Raji (cell line): ENCODE results near the gene TMEM43.

ENCODE experiments used
- POLR2A ChIP-seq: IDR thresholded peaks from 2 replicates; pipeline ENCODE4 v1.6.1; 2011; ENCODE audit warnings: low read depth, low read length, control low read depth; ENCODE audit not compliant: insufficient read depth

Gene TMEM43

DNA sequence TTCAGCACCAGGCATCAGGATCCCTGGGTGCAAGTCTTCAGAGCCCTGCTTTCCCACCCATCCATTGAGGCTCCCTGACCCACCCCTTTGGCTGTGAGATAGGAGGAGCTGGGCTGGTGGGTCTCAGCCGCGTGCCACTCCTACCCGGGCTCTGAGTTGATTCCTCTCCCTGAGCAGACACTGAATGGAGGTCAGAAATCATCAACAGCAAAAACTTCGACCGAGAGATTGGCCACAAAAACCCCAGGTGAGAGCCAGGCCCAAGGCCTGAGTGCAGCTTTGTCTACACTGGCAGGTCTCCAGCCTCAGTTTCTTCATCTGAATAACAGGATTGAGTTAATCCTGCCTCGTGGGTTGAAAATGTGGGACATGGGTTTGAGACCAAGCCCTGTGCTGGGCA lies 7.8 kb downstream of the TMEM43 start:
- TF ChIP-seq POLR2A = no peak

DNA sequence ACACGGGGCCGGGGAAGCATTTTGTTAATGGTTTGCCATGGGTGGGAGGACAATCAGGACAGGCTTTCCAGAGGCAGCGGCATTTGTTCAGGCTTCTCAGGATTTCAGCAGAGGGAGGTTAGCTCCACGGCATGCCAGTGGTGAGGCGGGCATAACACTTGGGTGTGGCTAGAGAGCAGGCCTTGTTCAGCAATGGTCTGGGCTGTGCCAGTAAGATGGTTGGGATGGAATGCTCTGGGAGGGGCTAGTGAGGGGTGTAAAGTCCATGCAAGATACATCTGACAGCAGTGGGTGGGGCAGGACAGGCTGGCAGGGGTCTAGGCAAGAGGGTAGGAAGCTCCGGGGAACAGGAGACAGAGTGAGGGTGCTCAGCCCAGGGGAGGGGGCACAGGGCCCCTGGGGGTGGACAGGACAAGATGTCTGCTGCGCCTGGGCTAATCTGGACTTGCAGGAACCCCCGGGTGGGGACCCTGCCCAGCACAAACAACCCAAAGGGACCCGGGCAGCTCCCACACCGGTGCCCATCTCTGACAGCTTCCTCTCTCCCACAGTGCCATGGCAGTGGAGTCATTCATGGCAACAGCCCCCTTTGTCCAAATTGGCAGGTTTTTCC lies 8.4 kb downstream of the TMEM43 start:
- no peak for TF ChIP-seq POLR2A

- TF ChIP-seq POLR2A = no peak
Observed at GRCh38 chr3:14133876-14134275, 9.0 kb downstream of the TMEM43 start.

DNA sequence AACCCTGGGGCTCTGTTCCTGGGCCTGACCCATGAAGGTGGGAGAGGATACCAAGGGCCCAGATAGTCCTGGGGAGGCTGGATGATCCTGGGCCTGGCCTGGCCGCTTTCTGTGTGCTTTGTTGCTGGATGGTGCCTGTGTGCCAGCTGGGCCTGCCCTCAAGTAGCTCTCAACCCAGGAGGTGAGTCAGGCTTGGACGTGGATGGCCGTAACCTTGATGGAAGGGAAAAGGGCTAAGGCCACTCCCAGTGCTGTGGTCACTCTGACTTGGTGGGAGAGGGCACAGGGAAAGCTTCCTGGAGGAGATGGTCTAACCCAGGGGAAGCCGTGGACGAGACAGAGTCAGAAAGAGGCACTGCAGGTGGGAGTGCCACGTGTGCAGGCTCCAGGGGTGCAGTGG lies 9.4 kb downstream of the TMEM43 start:
- no peak for TF ChIP-seq POLR2A

- no peak for TF ChIP-seq POLR2A
Observed at GRCh38 chr3:14135581-14135980, 10.7 kb downstream of the TMEM43 start.

- TF ChIP-seq POLR2A = no peak
Observed at GRCh38 chr3:14137004-14137403, 12.2 kb downstream of the TMEM43 start.

GRCh38 chr3:14137445-14137844 lies 12.6 kb downstream of the TMEM43 start:
- TF ChIP-seq POLR2A = no peak

DNA sequence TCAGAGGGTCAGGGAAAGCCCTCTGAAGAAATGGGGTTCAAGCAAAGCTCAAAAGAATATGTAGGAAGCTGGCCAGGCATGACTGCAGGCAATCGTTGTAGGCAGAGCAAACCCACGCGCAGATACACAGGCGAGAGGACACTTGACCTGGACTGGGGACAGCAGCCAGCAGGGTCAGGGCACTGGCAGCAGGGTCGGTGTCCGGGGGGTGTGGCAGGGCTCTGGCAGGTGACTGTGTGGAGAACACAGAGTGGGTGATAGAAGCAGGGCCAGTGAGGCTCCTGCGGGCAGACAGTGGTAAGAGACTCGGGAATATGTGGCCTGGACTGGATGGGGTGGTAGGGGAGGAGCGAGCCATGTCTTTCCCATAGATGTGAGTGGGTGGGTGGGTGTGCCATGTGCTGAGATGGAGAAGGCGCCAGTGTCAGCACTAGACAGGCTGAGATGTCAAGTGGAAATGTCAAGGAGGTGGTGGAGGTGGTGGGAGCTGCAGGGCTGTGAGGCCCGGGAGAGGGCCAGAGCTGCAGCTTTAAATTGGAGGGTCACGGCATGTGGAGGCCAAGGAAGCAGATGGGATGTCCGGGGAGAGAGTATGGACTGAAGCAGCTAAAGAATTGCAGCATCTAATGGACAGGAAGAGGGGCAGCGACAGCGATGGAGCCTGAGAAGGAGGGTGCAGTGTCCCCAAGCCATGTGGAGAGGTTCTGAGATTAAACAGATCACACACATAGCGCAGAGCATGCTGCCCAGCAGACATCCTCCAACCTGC lies 13.4 kb downstream of the TMEM43 start:
- TF ChIP-seq POLR2A = no peak

GRCh38 chr3:14138878-14139655 lies 14.2 kb downstream of the TMEM43 start:
- TF ChIP-seq POLR2A = no peak

DNA sequence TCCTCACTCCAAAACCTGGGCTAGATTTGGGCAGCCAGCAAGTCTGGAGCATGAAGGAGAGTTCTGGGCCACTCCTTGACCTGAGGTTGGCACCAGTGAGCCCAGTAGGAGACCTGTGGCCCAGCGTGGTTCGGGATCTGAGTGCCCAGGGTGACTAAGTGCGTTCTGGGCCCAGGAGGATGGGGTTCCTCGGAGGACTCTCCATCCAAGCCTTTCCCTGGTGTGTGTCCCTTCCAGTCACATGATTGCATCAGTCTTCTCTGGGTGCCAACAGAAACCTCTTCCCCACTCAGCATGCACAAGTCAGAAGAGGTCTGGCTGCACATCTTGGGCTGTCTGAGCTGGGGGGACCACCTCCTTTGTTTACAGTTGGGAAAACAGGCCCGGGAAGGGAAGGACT lies 14.9 kb downstream of the TMEM43 start:
- TF ChIP-seq POLR2A = no peak

GRCh38 chr3:14140668-14141067 lies 15.8 kb downstream of the TMEM43 start:
- no peak for TF ChIP-seq POLR2A

- no peak for TF ChIP-seq POLR2A
Observed at GRCh38 chr3:14141144-14141543, 16.3 kb downstream of the TMEM43 start.

DNA sequence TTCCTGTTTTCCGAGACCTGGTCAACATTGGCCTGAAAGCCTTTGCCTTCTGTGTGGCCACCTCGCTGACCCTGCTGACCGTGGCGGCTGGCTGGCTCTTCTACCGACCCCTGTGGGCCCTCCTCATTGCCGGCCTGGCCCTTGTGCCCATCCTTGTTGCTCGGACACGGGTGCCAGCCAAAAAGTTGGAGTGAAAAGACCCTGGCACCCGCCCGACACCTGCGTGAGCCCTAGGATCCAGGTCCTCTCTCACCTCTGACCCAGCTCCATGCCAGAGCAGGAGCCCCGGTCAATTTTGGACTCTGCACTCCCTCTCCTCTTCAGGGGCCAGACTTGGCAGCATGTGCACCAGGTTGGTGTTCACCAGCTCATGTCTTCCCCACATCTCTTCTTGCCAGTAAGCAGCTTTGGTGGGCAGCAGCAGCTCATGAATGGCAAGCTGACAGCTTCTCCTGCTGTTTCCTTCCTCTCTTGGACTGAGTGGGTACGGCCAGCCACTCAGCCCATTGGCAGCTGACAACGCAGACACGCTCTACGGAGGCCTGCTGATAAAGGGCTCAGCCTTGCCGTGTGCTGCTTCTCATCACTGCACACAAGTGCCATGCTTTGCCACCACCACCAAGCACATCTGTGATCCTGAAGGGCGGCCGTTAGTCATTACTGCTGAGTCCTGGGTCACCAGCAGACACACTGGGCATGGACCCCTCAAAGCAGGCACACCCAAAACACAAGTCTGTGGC lies 16.9 kb downstream of the TMEM43 start:
- no peak for TF ChIP-seq POLR2A

DNA sequence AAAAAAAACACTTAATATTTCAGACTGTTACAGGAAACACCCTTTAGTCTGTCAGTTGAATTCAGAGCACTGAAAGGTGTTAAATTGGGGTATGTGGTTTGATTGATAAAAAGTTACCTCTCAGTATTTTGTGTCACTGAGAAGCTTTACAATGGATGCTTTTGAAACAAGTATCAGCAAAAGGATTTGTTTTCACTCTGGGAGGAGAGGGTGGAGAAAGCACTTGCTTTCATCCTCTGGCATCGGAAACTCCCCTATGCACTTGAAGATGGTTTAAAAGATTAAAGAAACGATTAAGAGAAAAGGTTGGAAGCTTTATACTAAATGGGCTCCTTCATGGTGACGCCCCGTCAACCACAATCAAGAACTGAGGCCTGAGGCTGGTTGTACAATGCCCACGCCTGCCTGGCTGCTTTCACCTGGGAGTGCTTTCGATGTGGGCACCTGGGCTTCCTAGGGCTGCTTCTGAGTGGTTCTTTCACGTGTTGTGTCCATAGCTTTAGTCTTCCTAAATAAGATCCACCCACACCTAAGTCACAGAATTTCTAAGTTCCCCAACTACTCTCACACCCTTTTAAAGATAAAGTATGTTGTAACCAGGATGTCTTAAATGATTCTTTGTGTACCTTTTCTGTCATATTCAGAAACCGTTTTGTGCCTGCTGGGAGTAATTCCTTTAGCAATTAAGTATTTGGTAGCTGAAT lies 17.9 kb downstream of the TMEM43 start:
- no peak for TF ChIP-seq POLR2A
